ENCODE results near the gene NHLH1. TPM values are rescaled to one million over a fixed set of nuclear protein-coding genes. Genes with fewer than 3 reads are reported as not detected.

NHLH1 gene
- total and polyA plus RNA-seq, 2 donors (not counting 3 experiments of a cell fraction or from before 2014, with no cell fraction given), result 0.46 TPM

DNA sequence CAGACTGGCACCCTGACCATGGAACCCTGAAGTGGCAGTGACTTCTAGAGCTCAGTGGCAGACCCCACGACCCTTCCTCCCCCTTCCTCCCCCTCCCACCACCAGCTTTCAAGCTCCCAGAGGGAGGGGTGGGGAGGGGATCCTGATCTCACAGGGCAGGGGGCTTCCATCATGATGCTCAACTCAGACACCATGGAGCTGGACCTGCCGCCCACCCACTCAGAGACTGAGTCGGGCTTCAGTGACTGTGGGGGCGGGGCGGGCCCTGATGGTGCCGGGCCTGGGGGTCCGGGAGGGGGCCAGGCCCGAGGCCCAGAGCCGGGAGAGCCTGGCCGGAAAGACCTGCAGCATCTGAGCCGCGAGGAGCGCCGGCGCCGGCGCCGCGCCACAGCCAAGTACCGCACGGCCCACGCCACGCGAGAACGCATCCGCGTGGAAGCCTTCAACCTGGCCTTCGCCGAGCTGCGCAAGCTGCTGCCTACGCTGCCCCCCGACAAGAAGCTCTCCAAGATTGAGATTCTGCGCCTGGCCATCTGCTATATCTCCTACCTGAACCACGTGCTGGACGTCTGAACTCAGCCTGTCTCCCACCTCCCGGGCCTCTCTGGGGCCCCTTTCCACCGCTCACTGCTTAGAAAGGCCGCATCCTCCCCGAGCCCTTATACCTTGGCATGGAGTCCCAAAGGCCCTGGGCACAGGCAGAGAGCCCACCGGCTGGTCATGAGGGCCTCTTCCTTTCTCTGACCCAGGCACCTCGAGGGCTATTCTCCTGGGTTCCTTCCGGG lies 3.9 kb downstream of the NHLH1 start:
- Histone ChIP-seq H3K9me1 (replicated peaks; ENCODE audit: control insufficient read depth, extremely low read depth, insufficient read depth, low read length) (no peaks in the 10 kb centered on the region), H3K4me1 (ENCODE audit: control insufficient read depth, extremely low read depth, insufficient read depth, low read length) (no peaks in the 10 kb centered on the region), H3K79me2 (ENCODE audit: control insufficient read depth, insufficient read depth, low read length) (no peaks in the 10 kb centered on the region), H4K20me1 (replicated peaks; ENCODE audit: control insufficient read depth, extremely low read depth, insufficient read depth, low read length) (no peaks in the 10 kb centered on the region), H3K9ac (replicated peaks; ENCODE audit: extremely low read depth, insufficient read depth, low read length) (no peak overlapping the region), H2AFZ (ENCODE audit: low read depth, low read length) (no peak overlapping the region), H3K36me3 (ENCODE audit: control insufficient read depth in 2 of 2, extremely low read depth in 1 of 2, insufficient read depth in 2 of 2, low read length in 2 of 2) (no peaks in the 10 kb centered on the region), H3K4me3 (replicated peaks in 1 of 3; ENCODE audit: insufficient read depth in 1 of 3, low read depth in 1 of 3, low read length in 3 of 3) (no peak overlapping the region), H3K27ac (ENCODE audit: insufficient read depth, low read depth, low read length) (no peak overlapping the region), H3K27me3 (ENCODE audit: control insufficient read depth in 2 of 2, insufficient read depth in 2 of 2, low read length in 2 of 2) (peaks cover 7 to 18% of the 10 kb centered on the region in 2 experiments), H3K4me2 (ENCODE audit: insufficient read depth, low read length) (no peak overlapping the region), H3K9me3 (replicated peaks; ENCODE audit: control insufficient read depth, insufficient read depth, low read length) (no peaks in the 10 kb centered on the region)
- POLR2A ChIA-PET, result interaction anchor here (0.7 kb wide), 1 partner anchor 341 kb away, joined by 6 read pairs; no protein-coding TSS in a partner anchor
- TF ChIP-seq EZH2 (IDR thresholded peaks at IDR 0.05; ENCODE audit: borderline replicate concordance, low read depth, low read length, severe bottlenecking), result no peak
- TF ChIP-seq POLR2A (IDR thresholded peaks at IDR 0.05; ENCODE audit: low read depth, low read length), result no peak
- no peak for TF ChIP-seq FOS (IDR thresholded peaks at IDR 0.05; ENCODE audit: borderline replicate concordance, insufficient read depth, low read length)
- TF ChIP-seq POLR2AphosphoS5 (IDR thresholded peaks at IDR 0.05; ENCODE audit: insufficient read depth, low read depth, low read length), result no peak
- TF ChIP-seq, protein P1, sequence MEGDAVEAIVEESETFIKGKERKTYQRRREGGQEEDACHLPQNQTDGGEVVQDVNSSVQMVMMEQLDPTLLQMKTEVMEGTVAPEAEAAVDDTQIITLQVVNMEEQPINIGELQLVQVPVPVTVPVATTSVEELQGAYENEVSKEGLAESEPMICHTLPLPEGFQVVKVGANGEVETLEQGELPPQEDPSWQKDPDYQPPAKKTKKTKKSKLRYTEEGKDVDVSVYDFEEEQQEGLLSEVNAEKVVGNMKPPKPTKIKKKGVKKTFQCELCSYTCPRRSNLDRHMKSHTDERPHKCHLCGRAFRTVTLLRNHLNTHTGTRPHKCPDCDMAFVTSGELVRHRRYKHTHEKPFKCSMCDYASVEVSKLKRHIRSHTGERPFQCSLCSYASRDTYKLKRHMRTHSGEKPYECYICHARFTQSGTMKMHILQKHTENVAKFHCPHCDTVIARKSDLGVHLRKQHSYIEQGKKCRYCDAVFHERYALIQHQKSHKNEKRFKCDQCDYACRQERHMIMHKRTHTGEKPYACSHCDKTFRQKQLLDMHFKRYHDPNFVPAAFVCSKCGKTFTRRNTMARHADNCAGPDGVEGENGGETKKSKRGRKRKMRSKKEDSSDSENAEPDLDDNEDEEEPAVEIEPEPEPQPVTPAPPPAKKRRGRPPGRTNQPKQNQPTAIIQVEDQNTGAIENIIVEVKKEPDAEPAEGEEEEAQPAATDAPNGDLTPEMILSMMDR (IDR thresholded peaks at IDR 0.05; ENCODE audit: extremely low read depth in 1 of 2, insufficient read depth in 1 of 2, low read depth in 1 of 2, low read length in 2 of 2), result no peak
- TF ChIP-seq, protein P2, sequence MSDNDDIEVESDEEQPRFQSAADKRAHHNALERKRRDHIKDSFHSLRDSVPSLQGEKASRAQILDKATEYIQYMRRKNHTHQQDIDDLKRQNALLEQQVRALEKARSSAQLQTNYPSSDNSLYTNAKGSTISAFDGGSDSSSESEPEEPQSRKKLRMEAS (IDR thresholded peaks at IDR 0.05; ENCODE audit: insufficient read depth, insufficient read length), result no peak
- no peak for TF ChIP-seq GATA2 (IDR thresholded peaks at IDR 0.05; ENCODE audit: insufficient read depth, insufficient read length, low read depth, low read length)
- no peak for TF ChIP-seq MYC (IDR thresholded peaks at IDR 0.05; ENCODE audit: low read depth, low read length)
- no peak for TF ChIP-seq JUN (IDR thresholded peaks at IDR 0.05; ENCODE audit: borderline replicate concordance, insufficient read depth, insufficient read length, low read depth)
- no TSS peak for BruUV-seq (replicated peaks)
- no peak for FAIRE-seq
- intact Hi-C loops (cut with micrococcal nuclease) (no loop called here), dilution Hi-C loops (cut with MboI; ENCODE audit: extremely low pct_ligation_motif_present, low sequenced_read_pairs) (no loop called here)
- CTCF ChIA-PET, result interaction anchor here (1.1 to 1.4 kb wide), 3 partner anchors 8 to 177 kb away, joined by 3 to 6 read pairs (median 3); no protein-coding TSS in a partner anchor
- no peak for DNase-seq (ENCODE audit: low read depth, low spot score)

Data from endothelial cell of umbilical vein (primary cell).